Raji (cell line): ENCODE results near the gene PLP2.
A peak's percentile ranks its signal among the peaks of the same experiment; 100 is the strongest.

Experiments
- POLR2A ChIP-seq: IDR thresholded peaks from 2 replicates; pipeline ENCODE4 v1.6.1; 2011; ENCODE audit warnings: low read depth, low read length, control low read depth; ENCODE audit not compliant: insufficient read depth

Gene PLP2, protein sequence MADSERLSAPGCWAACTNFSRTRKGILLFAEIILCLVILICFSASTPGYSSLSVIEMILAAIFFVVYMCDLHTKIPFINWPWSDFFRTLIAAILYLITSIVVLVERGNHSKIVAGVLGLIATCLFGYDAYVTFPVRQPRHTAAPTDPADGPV

DNA sequence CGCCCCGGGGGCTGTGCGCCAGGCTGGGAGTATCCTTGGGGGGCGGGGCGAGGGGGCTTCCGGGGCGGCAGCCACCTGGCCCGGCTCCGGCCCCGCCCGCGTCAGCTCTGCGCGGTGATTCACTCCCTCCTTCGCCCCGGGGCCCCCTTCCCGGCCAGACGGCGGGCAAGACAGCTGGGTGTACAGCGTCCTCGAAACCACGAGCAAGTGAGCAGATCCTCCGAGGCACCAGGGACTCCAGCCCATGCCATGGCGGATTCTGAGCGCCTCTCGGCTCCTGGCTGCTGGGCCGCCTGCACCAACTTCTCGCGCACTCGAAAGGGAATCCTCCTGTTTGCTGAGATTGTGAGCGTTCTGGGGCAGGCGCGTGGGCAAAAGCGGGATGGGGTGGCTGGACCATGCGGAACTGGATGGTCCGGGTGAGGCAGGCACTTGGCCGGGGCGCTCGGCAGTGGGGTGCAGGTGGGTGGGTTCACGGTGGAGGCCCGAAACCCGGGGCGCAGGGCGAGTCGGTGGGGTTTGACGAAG, at the start of gene PLP2:
TSS of gene PLP2 (plus strand) at position 147 of the 528 bp plus-strand sequence. CDS start at position 250, 103 bp downstream.
- peak; percentile 48 for TF ChIP-seq POLR2A

DNA sequence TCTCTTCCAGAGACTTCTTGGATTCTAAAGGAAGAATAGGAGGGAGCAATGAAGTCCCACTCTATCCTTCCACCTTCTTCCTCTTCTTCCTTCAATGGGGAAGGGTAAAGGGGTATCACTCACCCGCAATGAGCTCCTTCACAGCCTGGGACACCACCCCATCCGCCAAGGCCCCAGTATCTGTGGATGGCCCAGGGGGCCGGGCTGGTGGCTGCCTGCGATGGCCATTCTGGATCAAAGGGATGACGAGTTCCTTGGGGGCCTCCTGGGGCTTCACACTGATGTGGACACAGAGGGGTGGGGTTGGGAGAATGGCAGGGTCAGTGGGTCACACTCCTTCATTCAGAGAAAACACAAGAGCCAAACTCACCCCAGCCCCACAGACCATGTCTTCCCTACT, 49.2 kb upstream of the PLP2 start:
- no peak for TF ChIP-seq POLR2A

- TF ChIP-seq POLR2A = no peak
Measured at GRCh38 chrX:49129427-49129826, 42.3 kb upstream of the PLP2 start.

GRCh38 chrX:49133759-49134158, 37.9 kb upstream of the PLP2 start:
- TF ChIP-seq POLR2A = no peak

GRCh38 chrX:49137492-49137891, 34.2 kb upstream of the PLP2 start:
- TF ChIP-seq POLR2A = no peak

DNA sequence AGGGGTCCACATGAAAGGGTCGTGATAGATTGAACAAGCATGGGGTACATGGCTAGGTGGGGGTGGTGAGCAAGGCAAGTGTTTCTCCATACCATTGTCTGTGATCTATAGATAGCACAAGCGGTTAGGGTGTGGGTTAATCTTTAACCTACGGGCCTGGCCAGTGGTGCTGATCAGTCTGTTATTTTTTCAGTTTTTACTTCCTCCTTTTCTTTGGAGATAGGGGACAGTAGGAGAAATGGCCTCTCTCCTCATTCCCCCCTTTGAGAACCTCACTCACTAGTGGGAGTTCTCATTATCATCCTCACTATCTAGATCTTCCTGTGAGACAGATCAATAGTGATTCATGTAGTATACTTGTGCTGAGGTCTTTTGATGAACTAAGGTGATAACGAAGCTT, 32.0 kb upstream of the PLP2 start:
- TF ChIP-seq POLR2A = no peak

DNA sequence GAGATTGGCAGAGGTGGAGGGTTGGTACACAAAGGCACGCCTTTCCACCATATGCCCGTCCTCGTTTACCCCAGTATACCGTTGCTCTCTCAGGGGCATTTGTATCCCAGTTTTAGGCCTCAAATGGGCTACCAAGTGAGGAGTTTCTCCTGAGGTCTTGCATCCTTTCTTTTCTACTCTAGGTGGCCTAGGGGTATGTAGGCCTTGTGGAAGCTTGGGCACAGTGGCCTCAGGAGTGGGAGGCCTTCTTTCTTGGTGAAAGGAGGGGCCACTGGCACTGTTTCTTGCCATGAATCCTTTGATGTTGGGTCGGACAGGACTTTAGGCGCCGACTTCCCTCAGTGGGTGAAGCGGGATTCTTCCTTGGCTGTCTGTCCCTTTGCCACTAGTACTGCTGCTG, 24.4 kb upstream of the PLP2 start:
- TF ChIP-seq POLR2A = no peak

GRCh38 chrX:49147936-49148335, 23.8 kb upstream of the PLP2 start:
- no peak for TF ChIP-seq POLR2A

DNA sequence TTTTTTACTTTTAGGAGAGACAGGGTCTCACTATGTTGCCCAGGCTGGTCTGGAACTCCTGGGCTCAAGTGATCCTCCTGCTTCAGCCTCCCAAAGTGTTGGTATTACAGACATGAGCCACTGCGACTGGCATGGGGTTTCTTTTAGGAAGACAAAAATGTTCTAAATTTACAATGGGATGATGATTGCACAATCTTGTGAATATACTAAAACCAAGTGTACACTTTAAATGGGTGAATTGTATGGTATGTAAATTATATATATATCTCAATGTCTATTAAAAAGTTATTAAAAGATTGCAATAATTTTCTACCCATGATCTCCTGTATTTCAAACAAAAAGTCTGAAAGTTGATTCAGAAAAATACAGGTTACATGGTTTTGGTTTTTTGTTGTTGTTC, 18.2 kb upstream of the PLP2 start:
- no peak for TF ChIP-seq POLR2A

- no peak for TF ChIP-seq POLR2A
Measured at GRCh38 chrX:49155243-49155899, 16.3 kb upstream of the PLP2 start.

GRCh38 chrX:49155900-49156837, 15.5 kb upstream of the PLP2 start:
- peak; percentile 34 for TF ChIP-seq POLR2A

DNA sequence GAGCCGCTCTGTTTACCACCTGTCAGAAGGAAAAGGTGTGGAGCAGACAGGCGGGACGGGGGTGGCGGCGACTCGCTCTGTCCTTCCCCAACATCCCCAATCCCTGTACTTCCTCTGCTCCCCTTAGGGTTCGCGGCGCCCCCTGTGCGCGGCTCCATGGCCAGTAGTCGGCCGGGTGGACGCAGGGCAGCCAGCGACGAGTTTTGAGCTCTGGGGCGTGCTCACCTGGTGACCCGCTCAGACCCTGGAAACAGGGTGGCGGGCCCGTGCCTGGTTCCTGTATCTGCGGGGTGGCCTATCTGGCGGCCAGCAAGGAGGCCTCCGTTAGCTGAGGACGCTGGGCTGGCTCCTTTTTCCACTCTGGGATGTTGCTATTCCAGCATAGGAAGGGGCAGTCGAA, 14.5 kb upstream of the PLP2 start:
- TF ChIP-seq POLR2A = no peak

DNA sequence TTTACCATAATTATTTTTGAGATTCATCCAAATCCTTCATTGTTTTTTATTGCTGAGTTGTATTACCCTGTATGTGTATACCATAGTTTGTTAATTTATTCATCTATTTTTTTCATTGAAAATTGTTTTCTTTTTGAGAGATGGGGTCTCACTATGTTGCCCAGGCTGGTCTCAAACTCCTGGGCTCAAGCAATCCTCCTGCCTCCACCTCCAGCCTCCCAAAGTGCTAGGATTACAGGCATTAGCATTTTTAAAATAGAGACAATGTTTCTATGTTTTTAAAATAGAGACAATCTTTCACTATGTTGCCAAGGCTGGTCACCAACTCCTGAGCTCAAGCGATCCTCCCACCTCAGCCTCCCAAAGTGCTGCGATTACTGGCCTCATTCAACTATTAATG, 10.8 kb upstream of the PLP2 start:
- TF ChIP-seq POLR2A = no peak

- no peak for TF ChIP-seq POLR2A
Measured at GRCh38 chrX:49161632-49162031, 10.1 kb upstream of the PLP2 start.

DNA sequence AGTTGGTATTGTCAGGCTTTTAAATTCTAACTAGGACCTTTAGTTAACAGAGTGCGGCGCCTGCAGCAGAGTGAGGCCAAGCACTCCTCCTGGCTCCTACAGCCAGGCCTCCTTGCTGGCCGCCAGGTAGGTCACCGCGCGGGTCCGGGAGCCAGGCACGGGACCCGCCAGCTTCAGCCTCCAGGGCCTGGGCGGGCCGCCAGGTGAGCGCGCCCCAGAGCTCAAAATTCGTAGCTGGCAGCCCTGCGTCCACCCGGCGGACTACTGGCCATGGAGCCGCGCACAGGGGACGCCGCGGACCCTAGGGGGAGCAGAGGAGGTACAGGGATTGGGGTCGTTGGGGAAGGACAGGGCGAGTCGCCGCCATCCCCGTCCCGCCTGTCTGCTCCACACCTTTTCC, 9.1 kb upstream of the PLP2 start, which contains the start of gene MAGIX:
TSS of gene MAGIX (plus strand) at position 139 of the 400 bp plus-strand sequence. CDS start at position 271, 132 bp downstream.
- TF ChIP-seq POLR2A = no peak

- peak; percentile 32; the same call in 1 of the 2 replicates for TF ChIP-seq POLR2A
Measured at GRCh38 chrX:49163555-49164419, 7.9 kb upstream of the PLP2 start.
